Right lobe of liver (tissue), 6 donors: ENCODE measurements around the gene ACSL5. TPM values are rescaled to one million over a fixed set of nuclear protein-coding genes. Genes with fewer than 3 reads are reported as not detected.
A peak's percentile ranks its signal among the peaks of the same experiment; 100 is the strongest.

Source experiments
- ATAC-seq, 4 donors: fragments of 200-7000 bp; cut with Tn5 transposase; one replicate each; pipeline ENCODE4 v1.9.1; 2020; ENCODE audit warnings: mild to moderate bottlenecking in 4 of 4, moderate library complexity in 4 of 4
- DNase-seq, 3 donors: peaks; one replicate each; pipeline ENCODE4 v3.0.0-alpha.2; 2020
- H3K27ac ChIP-seq, 3 donors: fragments of 200-600 bp; one replicate each; pipeline ENCODE4 v1.8.0; 2022
- H3K27me3 ChIP-seq, 2 donors: fragments of 200-600 bp; one replicate each; pipeline ENCODE4 v1.8.0; 2022
- H3K36me3 ChIP-seq, 4 donors: fragments of 200-600 bp; sonication (generic) in 1 of 4; one replicate each; pipeline versions ENCODE4 v1.5.1 to v1.8.0; 2017 to 2022; ENCODE audit warnings: control low read depth in 1 of 4
- H3K4me1 ChIP-seq, 4 donors: fragments of 200-600 bp; sonication (generic) in 1 of 4; one replicate each; pipeline versions ENCODE4 v1.5.1 to v1.8.0; 2017 to 2022; ENCODE audit warnings: control low read depth in 1 of 4
- H3K4me3 ChIP-seq, 3 donors: fragments of 200-600 bp; one replicate each; pipeline ENCODE4 v1.8.0; 2022
- H3K9me3 ChIP-seq, 4 donors: fragments of 200-600 bp; sonication (generic) in 1 of 4; one replicate each; pipeline versions ENCODE4 v1.5.1 to v1.8.0; 2017 to 2022; ENCODE audit warnings: control low read depth in 1 of 4
- CTCF ChIP-seq, 4 donors: fragments of 200-600 bp in 3 of 4; fragments of 450-650 bp in 1 of 4; IDR thresholded peaks; one replicate each; pipeline versions ENCODE4 v1.5.1 to v1.8.0; 2016 to 2022; ENCODE audit warnings: antibody characterized with exemption in 4 of 4, mild to moderate bottlenecking in 2 of 4
- POLR2A ChIP-seq: fragments of 450-650 bp; IDR thresholded peaks from one replicate; pipeline ENCODE4 v1.6.1; 2017; ENCODE audit warnings: antibody characterized with exemption, mild to moderate bottlenecking
- WGBS: methylation state at CpG from one replicate; pipeline ENCODE4 v1.1.6; 2018; ENCODE audit warnings: low coverage, low lambda C conversion rate; ENCODE audit not compliant: insufficient coverage; ENCODE audit errors: missing lambda C conversion rate; 5-methylcytosine and 5-hydroxymethylcytosine counted together
- intact Hi-C, 2 donors: fragments of 100-400 bp; cut with DNase I; formaldehyde crosslinking; loops; one replicate each; pipeline versions ENCODE4 v1.11.2 to v1.14.1; 2022
- total RNA-seq, 6 experiments: library from RNA; depleted of rRNA in 2 of 6; stranded (reverse); fragments of >200 nt in 2 of 6; fragmentation: NEBNext Ultra II Directional in 3 of 6; extraction: Animal tissue kit (Norgen Biotek cat#: 25700) in 3 of 6; gene quantifications; one replicate each; pipeline versions ENCODE4 v1.1.0 to v1.2.4, GENCODE V29; 2016 to 2023
- donor health status: DM: no; HTN: yes; CAD: no.
- donor health status: DM: no; HTN: no; CAD: no.
- donor health status: DM: no; HTN: no; CAD: no.
- donor health status: DM: no; HTN: yes; CAD: no.
- donor health status: DM: no; HTN: yes; CAD: no.

ACSL5 gene
- total RNA-seq, 6 experiments from 2014 or later, result 35.1 to 92.4 (median 73.8) TPM

GRCh38 chr10:112352044-112352443 lies 21.9 kb upstream of the ACSL5 start:
- no peak overlapping the region for H3K4me3 ChIP-seq
- DNase-seq (peak in 1 of 3 donors; percentile 76), ATAC-seq (peak; percentile 68 to 87 (median 80))
- H3K4me1 ChIP-seq, result peaks cover 0 to 27% (median 3%) of the 10 kb centered on the region in 4 donors
- H3K36me3 ChIP-seq, result no peaks in the 10 kb centered on the region
- no peaks in the 10 kb centered on the region for H3K9me3 ChIP-seq
- H3K27me3 ChIP-seq, result no peaks in the 10 kb centered on the region
- peak overlapping the region in 1 of 3 donors; percentile 48 for H3K27ac ChIP-seq
- TF ChIP-seq CTCF (IDR thresholded peaks at IDR 0.05) (no peak), POLR2A (no peak)
- 19% methylated on average over 3 of the region's 3 CpGs for WGBS
- intact Hi-C loops, result no loop called here

GRCh38 chr10:112353046-112353445 lies 20.9 kb upstream of the ACSL5 start:
- intact Hi-C loops, result no loop called here
- no peak for ATAC-seq
- TF ChIP-seq CTCF (IDR thresholded peaks at IDR 0.05), result no peak
- TF ChIP-seq POLR2A, result no peak
- H3K9me3 ChIP-seq, result no peaks in the 10 kb centered on the region
- no peak for DNase-seq
- H3K27ac ChIP-seq, result no peak overlapping the region
- no peak overlapping the region for H3K4me3 ChIP-seq
- H3K36me3 ChIP-seq, result no peaks in the 10 kb centered on the region
- H3K27me3 ChIP-seq, result no peaks in the 10 kb centered on the region
- H3K4me1 ChIP-seq, result peaks cover 0 to 18% (median 3%) of the 10 kb centered on the region in 4 donors

- Histone ChIP-seq H3K4me1 (peaks cover 0 to 23% (median 9%) of the 10 kb centered on the region in 4 donors), H3K9me3 (no peaks in the 10 kb centered on the region), H3K27ac (no peak overlapping the region), H3K4me3 (no peak overlapping the region), H3K27me3 (no peaks in the 10 kb centered on the region), H3K36me3 (no peaks in the 10 kb centered on the region)
- intact Hi-C loops, result no loop called here
- DNase-seq, result no peak
- 58% methylated on average over 3 of the region's 5 CpGs for WGBS
- TF ChIP-seq CTCF (IDR thresholded peaks at IDR 0.05) (no peak), POLR2A (no peak)
- ATAC-seq, result no peak
These were observed 17.2 kb upstream of the ACSL5 start for GRCh38 chr10:112356686-112357085.

GRCh38 chr10:112359606-112360307 lies 14.2 kb upstream of the ACSL5 start:
- ATAC-seq (no peak), DNase-seq (no peak)
- Histone ChIP-seq H3K36me3 (no peaks in the 10 kb centered on the region), H3K27me3 (no peaks in the 10 kb centered on the region), H3K4me1 (peaks cover 0 to 41% (median 21%) of the 10 kb centered on the region in 4 donors), H3K27ac (no peak overlapping the region), H3K4me3 (no peak overlapping the region), H3K9me3 (no peaks in the 10 kb centered on the region)
- WGBS, result 71% methylated on average over 5 of the region's 8 CpGs
- intact Hi-C loops, result no loop called here
- TF ChIP-seq POLR2A (no peak), CTCF (IDR thresholded peaks at IDR 0.05) (no peak)
